ENCODE measurements around the gene FAM193A.
"Not testable (repeated sequence)": the region's sequence is repeated elsewhere in the genome, so short reads cannot be mapped to it uniquely, and the experiment has no call there.

FAM193A gene, protein sequence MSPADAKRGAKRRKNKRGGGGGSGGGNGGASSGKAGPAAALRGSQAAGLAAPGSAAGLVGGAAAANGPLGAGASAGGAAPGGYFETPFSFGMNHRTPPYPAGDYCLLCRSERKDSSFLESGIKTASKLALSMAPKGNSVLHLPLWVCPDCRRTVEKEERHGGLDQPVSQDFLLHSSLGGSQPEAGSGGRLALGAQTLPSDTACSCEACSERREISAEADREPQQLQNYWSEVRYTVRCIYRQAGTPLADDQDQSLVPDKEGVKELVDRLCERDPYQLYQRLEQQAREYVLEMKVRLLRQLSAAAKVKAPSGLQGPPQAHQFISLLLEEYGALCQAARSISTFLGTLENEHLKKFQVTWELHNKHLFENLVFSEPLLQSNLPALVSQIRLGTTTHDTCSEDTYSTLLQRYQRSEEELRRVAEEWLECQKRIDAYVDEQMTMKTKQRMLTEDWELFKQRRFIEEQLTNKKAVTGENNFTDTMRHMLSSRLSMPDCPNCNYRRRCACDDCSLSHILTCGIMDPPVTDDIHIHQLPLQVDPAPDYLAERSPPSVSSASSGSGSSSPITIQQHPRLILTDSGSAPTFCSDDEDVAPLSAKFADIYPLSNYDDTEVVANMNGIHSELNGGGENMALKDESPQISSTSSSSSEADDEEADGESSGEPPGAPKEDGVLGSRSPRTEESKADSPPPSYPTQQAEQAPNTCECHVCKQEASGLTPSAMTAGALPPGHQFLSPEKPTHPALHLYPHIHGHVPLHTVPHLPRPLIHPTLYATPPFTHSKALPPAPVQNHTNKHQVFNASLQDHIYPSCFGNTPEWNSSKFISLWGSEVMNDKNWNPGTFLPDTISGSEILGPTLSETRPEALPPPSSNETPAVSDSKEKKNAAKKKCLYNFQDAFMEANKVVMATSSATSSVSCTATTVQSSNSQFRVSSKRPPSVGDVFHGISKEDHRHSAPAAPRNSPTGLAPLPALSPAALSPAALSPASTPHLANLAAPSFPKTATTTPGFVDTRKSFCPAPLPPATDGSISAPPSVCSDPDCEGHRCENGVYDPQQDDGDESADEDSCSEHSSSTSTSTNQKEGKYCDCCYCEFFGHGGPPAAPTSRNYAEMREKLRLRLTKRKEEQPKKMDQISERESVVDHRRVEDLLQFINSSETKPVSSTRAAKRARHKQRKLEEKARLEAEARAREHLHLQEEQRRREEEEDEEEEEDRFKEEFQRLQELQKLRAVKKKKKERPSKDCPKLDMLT (N-terminal part only)

DNA sequence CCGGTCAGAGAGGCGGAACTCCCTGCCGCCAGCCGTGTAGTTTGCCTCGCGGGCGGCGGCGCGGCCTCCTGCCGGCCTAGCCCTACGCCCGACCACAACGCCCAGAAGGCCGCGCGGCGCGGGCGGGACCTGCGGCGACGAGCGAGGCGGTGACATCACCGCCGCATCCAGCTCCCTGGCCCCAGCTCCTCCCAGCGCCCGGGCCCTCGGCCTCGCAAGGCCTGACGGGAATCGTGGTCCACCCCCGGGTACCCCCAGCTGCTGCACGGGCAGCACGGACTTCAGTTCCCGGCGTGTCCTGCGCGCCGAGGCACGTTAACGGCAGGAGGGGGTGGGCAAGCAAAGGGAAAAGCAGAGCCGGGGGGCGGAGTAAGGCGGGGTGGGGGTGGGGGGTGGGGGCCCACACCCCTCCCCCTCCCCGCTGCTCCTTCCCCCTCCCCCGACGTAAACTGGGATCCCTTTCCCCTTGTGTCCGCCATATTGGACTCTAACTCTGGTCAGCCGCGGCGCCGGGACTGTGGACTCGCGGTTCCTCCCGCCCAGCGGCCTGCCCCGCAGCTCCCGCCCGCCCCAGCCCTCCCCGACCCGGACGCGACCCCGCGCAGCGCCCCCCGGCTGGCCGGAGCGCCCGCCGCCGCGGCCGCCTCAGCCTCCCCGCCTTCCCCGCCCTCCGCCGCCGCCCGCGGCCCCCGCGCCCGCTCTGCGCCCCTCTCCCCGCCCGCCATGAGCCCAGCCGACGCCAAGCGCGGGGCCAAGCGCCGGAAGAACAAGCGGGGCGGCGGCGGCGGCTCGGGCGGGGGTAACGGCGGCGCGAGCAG lies at the start of gene FAM193A:
TSS of gene FAM193A (plus strand) at position 455 of the 818 bp plus-strand sequence. CDS start at position 724, 269 bp downstream.
- peak; percentile 98 for DNase-seq

DNA sequence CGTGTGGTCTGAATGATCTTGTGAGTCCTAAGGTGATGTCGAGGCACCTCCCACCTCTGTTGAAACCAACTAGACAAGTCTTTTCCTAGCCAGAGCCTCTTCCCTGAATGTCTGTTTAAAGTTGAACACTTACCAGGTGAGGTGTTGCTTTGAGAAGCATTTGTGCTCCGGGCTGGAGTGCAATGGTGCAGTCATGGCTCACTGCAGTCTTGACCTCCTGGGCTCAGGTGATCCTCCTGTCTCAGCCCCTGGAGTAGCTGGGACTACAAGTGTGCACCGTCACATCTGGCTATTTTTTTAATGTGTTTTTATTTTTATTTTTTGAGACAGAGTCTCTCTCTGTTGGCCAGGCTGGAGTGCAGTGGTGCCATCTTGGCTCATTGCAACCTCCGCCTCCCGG lies 49.5 kb upstream of the FAM193A start:
- DNase-seq, result no peak

DNA sequence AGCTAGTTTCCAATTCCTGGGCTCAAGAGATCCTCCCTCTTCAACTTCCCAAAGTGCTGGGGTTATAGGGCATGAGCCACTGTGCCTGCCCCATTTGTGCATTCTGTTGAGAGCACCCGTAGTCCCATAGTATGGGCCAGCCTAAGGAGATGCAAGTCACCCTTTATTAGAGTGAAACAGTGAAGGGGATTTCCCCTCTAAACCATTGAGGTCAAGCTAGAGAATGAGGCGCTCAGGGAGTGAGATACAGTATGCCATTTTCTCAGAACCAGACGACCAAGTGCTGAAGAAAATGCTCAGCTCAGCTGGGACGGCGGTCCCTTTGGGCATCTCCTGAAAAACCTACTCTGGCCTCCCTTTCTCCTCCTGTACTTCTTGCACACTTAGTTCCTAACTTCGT lies 48.8 kb upstream of the FAM193A start:
- DNase-seq, result no peak

DNA sequence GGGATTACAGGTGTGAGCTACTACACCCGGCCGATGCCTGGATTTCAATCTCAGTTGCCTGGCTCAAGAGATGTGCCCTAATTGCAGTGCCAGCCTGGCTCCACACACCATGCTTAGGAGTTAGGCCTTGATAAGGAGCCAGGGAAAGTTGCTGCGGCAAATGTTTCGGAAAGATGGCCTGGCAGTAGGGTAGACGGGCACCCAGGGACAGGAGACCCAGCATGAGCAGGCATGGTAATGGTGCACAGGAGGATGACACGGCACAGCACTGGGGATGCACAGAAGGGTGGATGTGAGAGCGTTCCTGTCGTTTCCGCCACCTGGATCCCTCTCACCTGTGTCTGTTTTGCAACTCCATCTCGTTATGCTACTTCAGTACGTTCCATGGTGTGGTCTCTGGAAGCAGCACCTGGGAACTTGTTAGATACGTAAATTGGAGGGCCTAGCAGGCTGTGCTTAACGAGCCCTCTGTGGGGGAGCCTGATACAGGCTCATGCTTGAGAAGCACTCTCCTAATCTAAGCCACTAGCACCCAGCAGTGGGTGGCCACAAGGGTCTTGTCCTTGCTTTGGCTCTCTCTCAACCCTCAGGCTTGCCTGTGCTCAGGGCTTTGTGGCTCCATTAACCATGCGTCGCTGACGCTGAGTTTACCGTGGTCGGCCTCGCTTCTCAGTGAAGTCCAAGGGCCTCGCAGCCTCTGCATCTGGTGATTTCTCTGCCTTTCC lies 47.2 kb upstream of the FAM193A start:
- no peak for DNase-seq

DNA sequence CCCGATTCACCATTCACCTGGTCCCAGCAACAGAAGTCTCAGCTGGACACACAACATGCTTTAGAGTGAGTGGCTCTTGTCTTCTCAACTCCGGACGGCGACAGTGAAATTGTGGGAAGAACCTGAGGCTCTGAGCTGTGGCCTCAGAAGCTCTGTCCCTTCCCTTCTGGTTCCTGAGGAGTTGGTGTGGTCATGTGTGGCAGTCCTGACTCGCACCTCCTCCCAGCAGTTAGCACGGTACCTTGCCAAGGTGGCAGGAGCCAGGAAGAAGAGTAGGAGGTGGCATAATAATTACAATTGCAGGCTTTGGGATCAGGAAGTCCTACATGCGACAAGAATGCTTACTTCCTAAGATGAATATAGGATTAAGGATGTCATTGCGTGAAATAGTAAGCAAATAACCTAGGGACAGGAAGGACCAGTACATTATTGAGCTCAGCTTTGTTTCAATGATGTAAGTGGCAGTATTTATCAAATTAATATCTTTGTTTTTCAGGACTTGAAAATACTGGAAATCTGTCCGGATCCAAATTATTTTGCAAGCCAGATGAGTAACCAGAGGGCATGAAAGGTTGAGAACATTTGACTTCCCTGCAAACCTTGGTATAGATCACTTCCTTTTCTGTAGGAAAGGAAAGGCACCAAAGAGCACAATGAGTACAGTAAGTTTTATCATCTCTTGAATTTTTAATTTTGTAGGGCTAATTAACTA lies 46.5 kb upstream of the FAM193A start:
- no peak for DNase-seq

DNA sequence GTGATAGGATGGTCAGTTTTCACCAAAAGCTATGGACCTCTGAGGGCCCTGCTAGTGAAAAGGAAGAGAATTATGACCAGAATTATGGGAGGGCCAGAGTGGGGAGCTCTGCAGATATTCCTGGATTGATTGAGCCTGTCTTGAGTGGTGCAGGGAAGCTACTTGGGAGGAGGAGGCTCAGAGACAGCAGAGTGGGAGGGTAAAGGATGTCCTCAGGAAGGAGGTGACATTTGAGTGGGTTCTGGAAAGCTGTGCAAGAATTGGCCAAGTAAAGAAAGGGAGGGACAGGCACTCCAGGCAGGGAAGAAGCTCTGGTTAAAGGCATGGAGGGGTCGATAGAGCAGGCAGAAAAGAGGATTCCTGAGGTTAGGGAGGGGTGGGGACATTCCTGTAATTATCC lies 43.5 kb upstream of the FAM193A start:
- DNase-seq, result no peak

DNA sequence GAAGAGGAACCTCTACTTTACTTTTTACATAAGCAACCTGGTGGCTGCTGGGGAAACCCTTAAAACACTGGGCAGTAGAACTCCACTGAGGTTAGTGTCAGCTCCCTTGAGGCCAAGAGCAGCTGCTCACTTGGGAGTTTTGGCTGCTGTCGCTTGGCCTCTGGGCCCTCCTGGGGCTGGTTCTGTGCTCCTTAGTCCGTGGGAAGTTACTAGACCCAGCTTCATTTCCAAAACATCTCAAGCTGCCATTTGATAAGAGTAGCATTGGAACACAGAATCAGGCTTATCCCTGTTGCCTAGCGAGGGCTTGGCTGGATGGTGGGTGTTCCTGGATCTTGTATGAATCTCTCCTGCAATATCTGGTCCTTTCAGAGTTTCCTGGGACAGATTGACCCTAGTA lies 41.5 kb upstream of the FAM193A start:
- no peak for DNase-seq

DNA sequence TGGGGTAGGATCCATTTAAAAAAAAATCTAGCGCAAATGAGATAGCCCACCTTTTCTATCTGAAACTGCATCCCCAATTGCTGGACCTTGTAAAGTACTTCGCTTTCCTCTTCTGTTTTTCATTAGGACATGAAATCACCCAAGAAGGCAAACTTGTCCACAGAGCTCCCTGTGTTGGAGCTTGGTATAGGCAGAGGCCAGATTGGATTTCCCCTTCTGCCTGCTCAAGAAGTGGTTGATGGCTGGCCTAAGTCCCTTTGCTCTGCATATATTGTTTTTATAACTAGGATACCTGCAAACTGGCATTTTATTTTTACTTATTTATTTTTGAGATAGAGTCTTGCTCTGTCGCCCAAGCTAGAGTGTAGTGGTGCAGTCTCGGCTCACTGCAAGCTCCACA lies 39.1 kb upstream of the FAM193A start:
- no peak for DNase-seq

DNA sequence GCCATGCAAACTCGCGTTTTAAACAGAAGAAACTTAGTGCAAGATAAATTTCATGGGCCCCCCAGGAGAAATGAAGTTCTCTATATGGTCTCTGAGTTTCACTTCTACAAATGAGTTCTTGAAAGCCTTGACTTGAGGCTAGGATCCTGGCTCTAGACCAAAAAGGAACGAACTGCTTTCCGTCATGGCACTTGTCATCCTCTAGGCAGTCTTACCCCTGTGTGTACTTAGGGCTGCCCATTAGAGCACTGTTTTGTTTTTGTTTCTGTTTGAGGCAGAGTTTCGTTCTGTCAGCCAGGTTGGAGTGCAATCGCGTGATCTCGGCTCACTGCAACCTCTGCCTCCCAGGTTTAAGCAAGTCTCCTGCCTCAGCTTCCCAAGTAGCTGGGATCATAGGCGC lies 38.5 kb upstream of the FAM193A start:
- no peak for DNase-seq

DNA sequence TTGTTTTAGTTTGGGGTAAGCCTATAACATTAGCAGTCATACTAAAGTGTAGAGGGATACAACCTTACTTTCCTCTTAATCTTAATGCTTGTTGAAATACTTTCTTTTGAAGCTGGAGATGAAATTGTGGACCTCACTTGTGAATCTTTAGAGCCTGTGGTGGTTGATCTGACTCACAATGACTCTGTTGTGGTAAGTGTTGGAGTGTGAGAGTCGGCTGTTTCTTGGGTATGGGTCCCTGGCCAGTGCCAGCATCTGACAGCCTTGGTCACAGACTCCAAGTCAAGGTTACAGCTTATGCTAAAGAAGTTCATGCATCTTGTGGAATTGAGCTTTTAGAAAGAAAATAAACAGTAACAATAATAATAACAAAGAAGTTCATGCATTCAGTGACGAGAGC lies 35.9 kb upstream of the FAM193A start:
- DNase-seq, result no peak

DNA sequence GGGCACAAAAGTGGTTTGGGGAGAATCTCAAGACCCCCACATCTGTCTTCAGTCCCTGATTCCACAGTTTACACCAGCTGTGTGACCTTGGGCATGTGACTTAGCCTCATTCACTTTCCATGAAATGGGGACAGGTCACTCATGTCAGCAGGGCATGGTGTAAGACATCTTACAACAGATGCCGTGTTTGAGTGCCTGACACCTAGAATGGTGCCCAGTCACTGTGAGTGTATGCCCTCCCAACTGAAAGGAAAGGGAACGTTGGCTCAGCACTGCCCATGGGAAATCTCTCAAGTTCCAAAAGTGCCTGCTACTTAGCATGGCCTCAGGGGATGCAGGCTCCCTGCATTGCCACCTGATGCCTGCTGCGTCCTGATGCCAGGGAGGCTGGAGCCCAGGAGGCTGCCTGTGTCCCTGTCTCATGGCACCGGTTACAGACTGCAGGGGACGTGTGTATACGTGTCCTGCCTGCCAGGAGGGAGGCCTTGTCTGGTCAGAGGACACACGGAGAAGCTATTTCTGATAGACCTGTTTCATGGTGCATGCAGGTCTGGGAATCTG lies 35.3 kb upstream of the FAM193A start:
- no peak for DNase-seq

DNA sequence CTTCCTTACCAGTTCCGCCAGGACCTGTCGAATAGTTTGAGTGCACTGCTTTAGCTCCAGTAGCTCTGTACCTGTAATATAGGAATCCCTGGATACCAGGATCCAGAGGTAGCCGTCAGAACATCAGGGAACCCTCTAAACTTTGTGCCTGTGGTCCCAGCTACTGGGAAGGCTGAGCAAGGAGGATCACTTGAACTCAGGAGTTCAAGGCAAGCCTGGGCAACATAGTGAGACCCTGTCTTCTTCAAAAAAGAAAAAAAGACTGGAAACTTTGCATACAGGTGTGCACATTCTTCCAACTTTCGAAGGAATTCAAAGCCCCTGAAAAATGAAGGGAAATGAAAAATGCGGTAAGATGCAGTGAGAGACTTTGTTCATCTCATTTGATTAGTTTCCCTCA lies 32.6 kb upstream of the FAM193A start:
- no peak for DNase-seq

DNA sequence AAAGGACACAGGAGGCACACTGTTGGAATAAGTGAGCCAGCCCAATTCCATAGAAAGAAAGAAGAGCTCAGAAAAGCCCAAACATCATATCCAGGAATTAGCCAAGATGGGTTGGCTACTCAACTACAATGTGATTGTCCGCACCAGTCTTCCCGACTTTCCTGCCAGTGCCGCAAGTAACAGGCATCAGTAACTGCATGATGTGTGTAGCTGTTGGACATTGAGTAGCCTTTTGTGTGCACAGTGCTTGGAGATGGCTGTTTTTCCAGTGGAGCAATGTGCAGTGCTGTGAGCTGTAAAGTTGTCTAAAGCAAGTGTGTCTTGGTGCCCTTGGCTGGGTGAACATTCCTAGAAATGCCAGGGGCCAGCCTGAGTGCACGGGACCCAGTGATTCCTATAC lies 29.2 kb upstream of the FAM193A start:
- no peak for DNase-seq

DNA sequence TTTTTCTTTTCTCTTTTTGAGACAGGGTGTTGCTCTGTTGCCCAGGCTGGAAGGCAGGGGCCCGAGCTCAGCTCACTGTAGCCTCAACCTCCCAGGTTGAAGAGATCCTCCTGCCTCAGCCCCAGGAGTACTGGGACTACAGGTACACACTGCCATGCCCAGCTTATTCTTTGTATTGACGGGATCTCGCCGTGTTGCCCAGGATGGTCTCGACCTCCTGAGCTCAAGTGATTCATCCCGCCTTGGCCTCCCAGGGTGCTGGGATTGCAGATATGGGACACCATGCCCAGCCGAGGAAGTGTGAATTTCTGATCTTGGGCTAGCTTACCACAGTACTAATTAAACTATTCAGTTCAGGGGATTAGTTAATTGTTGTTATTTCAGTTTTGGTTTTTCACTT lies 28.6 kb upstream of the FAM193A start:
- no peak for DNase-seq

DNA sequence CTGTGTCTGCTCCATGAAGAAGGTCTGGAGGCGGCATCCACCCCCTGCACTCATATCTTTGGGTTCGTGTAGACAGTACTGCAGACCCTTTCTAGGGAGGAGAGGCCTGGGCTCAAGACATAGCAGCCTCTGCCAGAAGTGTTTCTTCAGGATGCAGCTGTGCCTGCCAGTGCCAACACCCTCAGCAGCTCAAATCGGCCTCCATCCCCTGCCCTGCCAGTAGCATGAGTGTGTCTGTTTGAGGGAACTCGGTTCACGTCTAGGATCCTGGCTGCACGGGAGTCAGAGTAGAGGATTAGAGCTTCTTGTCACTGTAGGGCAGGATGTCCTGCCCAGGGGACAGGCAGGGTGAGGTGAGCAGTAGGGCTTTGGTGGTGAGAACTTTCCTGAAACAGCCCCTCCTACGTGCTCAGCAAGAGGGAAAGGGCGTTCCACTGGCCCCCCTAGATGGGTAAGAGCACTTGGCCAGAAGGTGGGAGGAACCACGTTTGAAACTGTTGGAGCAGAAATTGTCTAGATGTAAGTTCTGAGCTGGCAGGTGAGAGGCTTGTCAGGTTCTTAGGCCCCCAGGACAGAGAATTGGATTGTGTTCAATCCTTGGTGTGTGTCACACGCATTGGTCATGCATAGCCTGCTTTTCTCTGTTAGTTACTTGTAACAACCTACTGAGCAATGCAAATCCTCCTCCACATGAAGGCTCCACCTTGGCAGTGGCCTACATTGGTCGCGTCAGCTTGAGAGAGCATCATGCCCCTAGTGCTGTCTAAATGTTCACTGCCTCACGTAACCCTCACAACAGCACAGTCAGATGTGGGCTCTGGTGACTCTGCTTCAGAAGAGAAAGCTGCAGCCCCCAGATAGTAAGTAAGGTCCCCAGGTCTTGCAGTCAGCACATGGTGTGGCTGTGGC lies 25.8 kb upstream of the FAM193A start:
- no peak for DNase-seq

DNA sequence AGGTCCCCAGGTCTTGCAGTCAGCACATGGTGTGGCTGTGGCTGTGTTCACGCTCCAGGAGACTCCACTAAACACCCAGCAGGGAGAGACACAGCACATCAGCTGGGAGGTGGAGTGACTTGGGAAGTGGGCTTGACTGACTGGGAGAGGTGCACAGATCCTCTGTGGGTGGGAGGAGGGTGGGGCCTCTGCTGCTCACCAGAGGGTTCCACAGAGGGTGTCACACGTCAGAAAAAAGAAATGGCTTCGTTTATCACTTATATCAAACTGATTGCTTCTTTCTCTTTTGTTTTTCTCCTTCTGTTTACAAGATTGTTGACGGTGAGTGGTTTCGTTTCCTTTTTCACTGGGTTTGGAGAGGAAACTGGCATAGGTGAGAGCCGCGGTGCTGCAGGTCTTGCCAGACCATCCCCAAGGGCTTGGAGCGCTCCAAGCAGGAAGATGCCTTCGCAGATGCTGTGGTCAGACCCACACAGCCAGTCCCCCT lies 24.8 kb upstream of the FAM193A start:
- no peak for DNase-seq

DNA sequence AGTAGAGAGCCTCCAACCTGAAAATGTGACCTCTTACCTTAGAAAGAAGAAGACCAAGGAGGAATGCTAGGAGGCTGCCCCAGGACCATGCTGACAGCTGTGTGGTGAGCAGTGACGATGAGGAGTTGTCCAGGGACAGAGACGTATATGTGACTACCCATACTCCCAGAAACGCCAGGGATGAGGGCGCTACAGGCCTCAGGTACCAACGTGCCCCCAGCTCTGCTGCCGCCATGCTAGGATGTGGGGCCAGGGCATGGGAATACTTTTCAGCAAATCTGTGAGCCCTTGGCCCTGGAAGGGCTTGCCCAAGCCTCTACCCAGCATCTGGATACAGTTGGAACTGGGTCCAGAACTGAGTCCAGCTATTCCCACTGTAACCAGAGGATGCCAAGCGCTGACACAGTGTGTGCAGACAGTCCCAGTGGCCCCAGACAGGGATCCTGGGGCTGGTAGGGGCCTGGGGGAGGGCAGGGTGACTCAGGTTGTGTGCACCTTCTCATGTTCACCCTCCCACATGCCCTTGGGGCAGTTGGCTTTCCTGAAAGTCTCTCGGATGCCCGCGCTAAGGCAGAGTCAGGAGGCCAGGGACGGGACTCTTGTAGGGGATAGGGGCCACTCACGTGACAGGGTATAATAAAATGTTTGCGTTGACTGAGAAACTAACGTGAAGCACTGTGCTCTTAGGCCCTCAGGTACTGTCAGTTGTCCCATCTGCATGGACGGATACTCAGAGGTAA lies 23.9 kb upstream of the FAM193A start:
- DNase-seq, result no peak

DNA sequence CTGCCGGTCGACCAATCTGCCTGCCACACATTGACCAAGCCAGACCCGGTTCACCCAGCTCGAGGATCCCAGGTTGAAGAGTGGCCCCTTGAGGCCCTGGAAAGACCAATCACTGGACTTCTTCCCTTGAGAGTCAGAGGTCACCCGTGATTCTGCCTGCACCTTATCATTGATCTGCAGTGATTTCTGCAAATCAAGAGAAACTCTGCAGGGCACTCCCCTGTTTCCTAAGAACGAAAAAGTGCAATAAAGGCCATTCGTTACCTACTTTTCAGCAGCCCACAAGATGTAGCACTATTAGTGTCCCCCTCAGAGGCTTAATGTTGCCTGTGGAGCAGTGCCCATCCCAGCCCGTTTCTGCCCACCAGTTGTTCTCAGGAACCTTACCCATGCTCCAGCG lies 22.3 kb upstream of the FAM193A start:
- not testable (repeated sequence) for DNase-seq

DNA sequence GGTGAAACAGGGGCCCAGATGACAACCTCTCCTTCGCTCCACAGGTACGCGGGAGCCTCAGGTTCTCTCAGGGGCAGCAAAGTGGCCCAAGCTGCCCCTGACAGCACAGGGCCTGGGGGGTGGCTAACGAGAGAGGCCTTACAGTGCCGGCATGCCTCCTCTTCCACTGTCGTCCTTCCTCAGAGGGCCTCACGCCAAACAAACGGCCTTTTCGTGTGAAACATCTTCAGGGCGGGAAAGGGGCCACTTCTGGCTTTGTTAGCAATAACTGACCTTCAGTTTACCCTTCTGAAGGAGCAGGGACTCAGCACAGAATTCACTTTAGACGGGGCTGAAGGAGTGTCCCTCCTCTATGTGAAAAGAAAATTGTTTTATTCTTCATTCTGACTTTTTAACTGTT lies 21.5 kb upstream of the FAM193A start:
- not testable (repeated sequence) for DNase-seq
